Stimulated activated CD4-positive, alpha-beta T cell treated with anti-CD3 and anti-CD28 coated beads, Interleukin-12 subunit alpha, Interleukin-12 subunit beta, amount 100 ng/mL, for 48 hours (primary cell): Measurements from ENCODE around the gene STAT3.
A peak's percentile ranks its signal among the peaks of the same experiment; 100 is the strongest.

Experiments
- DNase-seq, 3 donors: peaks; one replicate each; pipeline ENCODE4 v3.0.0-alpha.2; 2020; ENCODE audit warnings: low read depth in 2 of 3, low spot score in 1 of 3

STAT3 gene

DNA sequence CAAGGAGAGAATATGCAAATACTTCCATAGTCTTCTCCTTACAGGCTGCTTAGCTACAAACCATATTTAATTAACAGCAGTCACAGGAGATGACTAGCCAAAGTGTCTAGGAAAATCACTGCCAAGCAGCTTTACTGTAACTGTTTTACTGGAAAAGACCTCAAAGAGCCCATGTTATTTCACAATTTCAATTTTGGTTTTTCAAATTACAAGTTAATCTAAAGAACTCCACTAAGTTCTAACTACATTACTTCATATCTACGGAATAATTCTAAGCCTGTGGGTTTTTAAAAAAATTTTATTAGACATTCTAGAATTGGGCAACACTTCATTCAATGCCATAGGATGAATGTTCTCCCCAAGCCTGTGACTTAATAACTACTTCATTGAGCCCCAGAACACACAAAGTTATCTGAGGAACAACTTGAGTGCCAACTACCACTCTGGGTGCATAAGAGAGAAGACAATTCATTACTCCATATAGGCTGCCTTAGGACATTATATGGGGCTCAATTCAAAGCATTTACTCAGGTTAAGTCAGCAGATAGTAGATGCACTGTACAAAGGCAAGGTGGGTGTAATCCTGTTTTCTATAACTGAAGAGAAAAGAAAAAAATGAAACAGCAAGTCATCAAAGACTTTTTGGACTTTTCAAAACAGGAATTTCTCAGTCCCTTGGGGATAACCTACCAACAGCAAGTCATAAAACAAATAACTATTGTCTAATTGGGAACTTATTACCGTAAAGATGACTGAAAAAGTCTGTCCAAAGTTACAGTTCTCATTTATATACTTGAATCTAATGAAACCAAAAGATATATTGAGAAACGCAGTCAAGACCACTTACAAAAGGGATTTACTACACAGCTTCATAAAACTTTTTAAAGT is 33.0 kb downstream of the STAT3 start:
- no peak for DNase-seq

DNA sequence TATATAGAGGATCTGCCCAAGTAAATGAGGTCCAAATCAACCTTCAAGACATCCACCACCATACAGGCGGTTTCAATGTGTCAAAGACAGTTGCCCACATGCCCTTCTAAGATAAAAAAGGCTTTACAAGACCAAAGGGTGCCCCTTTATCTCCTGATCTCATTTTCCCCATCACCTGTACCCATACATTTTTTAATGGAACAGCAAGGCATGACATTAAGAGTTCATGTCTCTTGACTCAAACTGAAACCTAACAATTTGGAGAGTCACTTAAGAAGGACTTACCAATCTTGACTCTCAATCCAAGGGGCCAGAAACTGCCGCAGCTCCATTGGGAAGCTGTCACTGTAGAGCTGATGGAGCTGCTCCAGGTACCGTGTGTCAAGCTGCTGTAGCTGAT is 40.1 kb downstream of the STAT3 start:
- DNase-seq: no peak

DNA sequence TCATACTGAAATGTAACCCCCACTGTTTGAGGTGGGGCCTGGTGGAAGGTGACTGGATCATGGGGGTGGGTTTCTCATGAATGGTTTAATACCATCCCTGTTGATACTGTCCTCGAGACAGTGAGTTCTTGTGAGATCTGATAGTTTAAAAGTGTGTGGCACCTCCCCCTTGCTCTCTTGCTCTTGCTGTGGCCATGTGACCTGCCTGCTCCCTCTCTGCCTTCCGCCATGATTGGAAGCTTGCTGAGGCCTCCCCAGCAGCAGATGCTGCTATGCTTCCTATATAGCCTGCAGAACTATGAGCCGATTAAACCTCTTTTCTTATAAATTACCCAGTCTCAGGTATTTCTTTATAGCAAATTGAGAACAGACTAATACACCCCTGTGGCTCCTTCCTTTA is 40.6 kb downstream of the STAT3 start:
- DNase-seq: no peak

DNA sequence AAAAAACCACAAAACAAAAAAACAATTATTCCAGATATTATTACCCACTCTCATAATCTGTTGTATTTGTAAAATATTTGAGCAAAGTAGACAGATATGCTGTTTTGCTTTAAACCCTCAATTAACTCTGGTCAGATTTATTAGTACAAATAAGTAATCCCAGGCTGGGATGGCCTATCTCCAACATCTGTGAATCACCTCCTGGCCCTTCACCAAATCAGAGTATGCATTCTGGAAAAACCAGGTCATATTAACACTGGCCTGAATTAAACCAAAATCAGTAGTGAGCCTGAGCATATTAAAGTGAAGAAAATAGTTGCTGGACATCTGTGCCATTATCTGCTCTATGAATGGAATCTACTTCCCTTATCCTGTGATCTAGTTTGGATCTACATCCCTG is 41.0 kb downstream of the STAT3 start:
- no peak for DNase-seq

DNA sequence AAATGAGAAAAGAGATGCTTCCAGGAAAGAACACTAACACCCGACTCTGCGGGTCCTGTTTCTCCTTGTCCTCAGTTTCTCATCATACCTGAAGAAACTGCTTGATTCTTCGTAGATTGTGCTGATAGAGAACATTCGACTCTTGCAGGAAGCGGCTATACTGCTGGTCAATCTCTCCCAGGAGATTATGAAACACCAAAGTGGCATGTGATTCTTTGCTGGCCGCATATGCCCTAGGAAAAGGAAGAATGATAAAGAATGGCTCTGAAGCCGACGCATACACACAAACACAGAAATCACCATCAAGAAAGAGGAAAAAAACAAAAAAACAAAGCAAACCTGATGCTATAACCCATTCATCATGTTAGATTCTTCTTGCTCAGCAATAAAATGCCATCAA is 41.8 kb downstream of the STAT3 start:
- no peak for DNase-seq

DNA sequence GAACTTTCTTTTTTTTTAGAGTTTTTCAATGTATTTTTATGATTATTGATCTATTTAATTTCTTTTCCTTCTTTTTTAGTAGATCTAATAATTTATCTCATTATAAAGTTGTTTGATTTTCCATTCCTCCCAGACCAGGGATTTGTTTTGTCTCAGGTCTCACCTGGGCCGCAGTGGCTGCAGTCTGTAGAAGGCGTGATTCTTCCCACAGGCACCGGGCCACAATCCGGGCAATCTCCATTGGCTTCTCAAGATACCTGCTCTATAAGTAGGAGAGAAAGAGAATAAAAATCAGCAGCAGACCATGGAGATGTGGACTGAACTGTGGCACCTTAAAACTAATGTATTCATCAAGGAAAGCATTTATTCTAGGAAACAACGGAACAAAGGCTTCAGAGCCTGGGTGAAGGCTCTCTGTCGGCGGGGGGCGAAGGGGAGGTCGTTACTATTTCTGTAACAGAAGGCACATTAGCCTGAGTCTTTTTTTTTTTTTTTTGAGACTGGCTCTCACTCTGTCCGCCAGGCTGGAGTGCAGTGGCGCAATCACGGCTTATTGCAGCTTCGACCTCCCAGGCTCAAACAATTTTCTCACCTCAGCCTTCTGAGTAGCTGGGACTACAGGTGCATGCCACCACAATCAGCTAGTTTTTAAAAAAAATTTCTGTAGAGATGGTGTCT is 42.7 kb downstream of the STAT3 start:
- DNase-seq: no peak

DNA sequence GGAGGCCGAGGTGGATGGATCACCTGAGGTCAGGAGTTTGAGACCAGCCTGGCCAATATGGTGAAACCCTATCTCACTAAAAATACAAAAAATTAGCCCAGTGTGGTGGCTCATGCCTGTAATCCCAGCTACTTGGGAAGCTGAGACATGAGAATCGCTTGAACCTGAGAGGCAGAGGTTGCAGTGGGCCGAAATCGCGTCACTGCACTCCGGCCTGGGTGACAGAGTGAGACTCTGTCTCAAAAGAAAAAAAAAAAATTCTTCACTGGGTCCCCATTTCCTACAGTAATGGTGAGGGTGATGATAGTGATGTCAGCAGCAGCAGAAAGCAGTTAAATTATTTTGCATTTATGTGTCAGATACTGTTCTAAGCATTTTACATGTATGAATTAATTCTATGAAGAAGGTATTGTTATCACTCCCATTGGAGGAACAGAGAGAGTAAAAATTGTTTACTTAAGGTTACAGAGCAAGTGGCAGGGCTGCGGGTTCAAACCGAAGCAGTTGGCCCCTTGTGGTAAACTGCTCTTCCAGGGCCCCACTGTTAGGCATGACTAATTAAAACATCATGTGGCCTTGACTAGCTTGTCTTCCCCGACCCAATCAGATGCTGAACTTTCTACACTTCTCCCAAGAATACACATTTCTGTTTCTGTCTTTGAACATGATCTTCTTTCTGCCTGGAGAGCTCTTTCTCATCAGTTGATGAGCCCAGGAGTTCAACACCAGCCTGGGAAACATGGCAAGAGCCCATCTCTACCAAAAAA is 45.8 kb downstream of the STAT3 start:
- peak in 1 of 3 donors; percentile 33 for DNase-seq

DNA sequence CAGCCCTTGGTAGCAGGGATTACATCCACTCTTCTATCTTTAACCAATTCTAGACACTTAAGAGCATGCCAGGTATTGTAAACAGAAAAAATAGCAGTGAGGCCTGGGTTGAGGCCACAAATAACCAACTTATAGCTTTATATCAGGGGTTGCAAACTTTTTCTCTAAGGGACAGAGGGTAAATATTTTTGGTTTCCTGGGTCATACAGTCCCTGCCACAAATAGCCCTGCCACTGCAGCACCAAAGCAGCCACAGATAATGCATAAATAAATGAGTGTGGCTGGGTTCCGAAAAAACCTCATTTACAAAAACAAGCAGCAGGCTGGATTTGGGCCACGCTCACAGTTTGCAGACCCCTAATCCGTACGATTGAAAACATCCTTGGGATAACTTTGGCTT is 46.7 kb downstream of the STAT3 start:
- DNase-seq: no peak

DNA sequence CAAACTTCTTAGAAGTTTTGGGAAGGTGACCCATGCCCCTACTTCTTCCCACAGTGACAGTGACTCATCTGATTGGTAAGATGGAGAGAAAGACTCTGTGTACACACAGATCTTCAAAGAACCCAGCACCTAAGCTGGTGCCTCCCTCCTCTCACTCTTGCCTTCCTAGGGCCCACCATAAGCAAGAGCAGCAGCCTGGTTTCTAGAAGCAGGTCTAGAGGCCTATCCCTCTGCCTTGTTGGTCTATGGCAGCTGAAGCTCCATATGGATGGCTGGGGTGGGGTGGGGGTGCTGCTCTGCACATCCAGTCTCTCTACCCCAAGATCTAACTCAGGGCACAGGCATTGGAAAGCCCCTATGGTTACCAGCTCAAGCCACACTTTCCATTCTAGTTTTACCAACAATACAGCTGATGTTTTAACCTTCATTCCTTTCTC is 47.5 kb downstream of the STAT3 start:
- peak in 2 of 3 donors; percentile 14 to 26 for DNase-seq

DNA sequence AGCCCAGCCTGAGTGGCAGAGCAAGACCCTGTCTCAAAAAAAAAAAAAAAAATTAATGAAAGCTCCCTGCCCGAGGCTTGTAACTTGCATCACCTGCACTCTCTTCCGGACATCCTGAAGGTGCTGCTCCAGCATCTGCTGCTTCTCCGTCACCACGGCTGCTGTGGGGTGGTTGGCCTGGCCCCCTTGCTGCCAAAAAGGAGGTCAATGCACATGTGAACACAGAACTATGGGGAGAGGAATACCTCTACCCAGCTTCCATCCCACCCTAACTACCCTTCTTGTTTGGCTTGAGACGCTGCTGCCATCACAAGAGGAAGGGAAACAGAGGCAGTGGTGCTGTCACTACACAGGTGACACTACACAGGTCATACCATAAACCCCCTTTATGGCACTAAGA is 49.0 kb downstream of the STAT3 start:
- no peak for DNase-seq

DNA sequence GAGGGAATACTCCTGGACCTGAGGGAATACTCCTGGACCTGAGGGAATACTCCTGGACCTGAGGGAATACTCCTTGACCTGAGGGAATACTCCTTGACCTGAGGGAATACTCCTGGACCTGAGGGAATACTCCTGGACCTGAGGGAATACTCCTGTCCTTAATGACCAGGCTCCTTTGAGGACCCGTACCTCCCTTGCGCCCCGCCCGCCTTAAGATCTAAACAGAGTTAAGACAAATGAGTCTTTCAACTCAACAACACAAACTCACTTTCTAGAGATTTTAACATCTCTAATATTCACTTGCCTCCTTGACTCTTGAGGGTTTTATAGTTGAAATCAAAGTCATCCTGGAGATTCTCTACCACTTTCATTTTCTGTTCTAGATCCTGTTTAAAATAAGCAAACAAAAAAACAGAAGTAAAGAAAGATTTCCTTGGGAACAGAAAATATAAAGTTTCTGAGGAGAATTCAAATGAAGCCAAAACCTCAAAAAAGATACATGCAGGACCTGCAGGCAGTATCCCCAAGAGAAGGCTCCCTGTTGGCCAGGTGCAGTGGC is 49.7 kb downstream of the STAT3 start:
- DNase-seq: no peak

DNA sequence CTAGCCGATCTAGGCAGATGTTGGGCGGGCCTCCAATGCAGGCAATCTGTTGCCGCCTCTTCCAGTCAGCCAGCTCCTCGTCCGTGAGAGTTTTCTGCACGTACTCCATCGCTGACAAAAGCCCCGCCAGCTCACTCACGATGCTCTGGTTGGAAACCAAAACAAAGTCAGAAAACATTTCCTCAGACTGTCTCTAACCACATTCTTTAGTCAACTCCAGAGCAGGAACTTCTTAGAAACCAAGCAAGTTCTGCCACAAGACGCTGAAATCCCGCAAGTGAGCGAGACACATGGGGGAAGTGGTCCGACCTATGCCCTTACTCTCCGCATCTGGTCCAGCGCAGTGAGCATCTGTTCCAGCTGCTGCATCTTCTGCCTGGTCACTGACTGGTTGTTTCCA is 50.8 kb downstream of the STAT3 start:
- peak; percentile 72 to 77 (median 72) for DNase-seq

DNA sequence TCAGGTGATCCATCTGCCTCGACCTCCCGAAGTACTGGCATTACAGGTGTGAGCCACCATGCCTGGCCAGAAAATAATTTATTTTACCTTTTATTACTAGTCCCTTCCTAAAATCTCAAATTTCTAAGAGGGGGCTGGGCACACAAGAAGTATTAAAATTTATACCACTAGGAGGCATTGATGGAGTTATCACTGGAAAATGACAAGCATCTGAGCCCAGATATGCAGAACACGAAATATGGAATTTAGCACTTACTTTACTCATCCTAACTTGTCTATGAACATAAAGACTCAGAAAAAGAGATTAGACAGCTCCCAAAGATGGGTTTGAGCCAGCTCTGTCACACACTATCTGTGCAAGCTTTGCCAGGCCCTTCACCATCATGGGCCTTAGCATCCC is 53.6 kb downstream of the STAT3 start:
- no peak for DNase-seq

DNA sequence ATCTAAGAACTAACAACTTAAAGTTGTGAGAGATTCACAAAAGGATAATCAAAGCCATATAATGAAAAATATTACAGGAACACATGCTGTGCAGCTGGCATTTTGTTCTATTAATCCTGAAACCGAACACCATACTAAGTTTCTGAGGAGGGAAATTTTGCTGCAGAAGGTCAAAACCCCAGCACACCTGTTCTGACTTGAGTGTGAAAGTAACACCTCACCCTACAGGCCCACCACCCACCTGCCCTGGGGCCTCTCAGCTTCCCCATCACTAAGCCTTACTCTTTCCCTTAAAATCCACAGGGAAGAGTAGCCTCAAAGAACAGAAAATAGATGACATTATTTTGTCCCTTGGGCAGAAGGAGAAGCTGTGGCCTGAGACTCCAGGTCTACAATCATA is 55.2 kb downstream of the STAT3 start:
- no peak for DNase-seq

DNA sequence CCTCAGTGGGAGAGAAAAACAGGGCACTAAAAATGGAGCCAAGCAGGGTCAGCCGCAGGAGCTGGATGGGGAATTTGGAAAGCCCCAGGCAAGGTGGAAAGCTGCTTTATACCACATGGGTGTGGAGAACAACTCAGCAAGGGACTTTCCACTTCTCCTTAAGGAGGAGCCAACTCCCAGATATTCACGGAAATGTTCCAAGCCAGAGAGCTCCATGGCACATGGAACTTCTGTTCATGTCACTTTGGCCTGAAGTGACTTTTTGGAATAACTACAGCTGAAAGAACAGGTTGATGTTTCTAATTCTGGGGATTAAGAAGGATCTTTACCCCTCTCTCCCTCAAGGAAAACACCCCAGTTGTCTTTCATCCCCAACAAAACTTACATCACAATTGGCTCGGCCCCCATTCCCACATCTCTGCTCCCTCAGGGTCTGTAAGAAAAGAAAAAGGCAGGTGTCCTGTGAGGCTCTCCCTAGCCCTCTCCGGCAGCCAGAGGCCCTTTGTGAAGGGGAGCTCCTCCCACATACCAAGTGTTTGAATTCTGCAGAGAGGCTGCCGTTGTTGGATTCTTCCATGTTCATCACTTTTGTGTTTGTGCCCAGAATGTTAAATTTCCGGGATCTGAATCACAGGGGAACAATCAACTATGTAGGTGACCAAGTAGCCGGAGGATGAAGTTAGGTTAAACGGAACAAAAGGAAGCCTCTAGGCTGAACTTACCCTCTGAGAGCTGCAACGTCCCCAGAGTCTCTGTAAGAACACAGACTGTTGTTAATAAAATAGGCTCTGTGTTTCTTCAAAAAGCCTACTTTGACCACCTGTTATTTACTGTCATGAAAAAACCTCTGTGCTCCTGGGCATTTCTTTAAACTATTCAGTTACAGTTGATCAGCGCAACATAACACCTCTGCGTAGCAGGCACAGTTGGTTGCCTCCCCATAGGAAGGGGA is 58.9 kb downstream of the STAT3 start:
- no peak for DNase-seq

DNA sequence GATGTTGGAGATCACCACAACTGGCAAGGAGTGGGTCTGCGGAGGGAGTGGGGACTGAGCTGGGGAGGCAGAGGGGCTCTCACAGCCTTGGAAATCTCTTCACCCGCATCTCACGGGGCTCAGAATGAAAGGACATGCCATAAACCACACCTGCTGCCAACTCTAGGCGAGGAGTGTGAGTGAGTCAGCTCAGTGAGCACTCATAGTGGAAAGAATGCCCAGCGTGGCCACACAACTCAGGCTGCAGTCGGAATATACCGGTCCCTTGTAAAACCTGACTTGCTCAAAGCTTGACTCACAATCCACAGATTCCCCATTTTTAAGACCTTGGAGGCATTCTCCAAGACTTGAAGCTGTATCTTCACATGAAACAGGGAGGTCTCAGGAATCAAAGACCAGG is 63.2 kb downstream of the STAT3 start:
- no peak for DNase-seq

DNA sequence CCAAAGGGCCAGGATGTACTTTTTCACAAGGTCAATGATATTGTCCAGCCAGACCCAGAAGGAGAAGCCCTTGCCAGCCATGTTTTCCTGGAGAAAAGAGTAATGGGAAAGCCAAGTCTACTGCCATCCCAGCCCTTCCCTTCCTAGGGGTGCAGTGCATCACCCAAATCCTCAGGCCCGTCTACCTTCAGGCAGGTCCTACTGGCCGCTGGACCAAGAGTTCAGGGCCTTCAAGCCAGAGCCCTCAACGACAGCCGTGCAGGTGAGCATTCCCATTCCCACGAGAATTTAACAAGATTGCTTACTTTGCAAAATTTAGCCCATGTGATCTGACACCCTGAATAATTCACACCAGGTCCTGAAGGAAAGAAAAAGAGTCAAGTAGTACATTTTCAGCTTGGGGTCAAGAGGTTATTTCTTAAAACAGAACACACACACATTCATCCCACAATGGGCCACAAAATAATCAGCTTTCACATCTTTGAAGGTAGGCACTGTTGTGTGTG is 64.9 kb downstream of the STAT3 start:
- no peak for DNase-seq

DNA sequence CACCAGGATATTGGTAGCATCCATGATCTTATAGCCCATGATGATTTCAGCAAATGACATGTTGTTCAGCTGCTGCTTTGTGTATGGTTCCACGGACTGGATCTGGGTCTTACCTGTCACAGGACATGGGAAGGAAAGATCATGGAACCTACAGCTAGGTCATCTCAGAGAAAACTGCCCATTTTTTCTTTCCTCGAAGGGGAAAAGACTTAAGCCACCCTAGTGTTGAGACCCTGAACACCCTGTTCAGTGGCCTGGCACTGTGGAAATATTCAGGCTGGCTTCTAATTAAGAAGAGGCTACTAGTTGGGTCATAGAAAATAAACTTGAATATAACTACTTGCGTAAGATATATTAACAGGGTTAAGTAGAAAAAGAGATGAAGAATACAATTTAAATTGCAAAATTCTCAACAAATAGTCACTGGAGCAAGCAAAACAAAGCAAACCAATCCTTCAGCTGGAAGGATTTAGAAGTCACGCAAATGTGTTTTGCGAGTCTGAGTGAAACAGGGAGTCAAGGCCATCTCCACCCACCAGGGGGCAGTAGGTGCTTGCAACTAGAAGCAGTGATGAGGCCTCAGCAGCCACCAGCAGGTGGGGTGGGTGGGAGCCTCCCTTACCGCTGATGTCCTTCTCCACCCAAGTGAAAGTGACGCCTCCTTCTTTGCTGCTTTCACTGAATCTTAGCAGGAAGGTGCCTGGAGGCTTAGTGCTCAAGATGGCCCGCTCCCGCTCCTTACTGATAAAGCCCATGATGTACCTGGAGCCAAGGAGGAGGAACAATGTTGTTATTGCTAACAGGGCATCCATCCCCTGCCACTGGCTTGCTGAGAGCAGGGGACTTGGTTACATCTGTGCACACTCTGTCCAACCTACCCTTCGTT is 65.6 kb downstream of the STAT3 start:
- peak; percentile 89 to 98 (median 91) for DNase-seq

DNA sequence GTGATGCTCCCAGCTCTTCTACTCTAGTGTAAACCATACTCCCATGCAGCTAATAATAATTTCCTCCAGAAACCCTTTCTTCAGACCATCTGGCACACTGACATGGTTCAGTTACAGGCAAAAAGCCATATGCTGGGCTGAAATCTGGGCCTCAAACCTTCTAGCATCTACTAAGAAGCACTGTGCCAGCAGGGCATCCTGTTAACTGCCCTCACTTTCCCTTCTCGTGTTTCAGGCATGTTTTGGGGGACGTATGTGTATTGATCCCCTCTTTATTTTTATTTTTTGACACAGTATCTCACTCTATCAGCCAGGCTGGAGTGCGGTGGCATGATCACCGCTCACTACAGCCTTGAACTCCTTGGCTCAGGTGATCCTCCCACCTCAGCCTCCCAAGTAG is 66.7 kb downstream of the STAT3 start:
- no peak for DNase-seq
